Measurements from ENCODE around the gene STYXL1.
A peak's percentile ranks its signal among the peaks of the same experiment; 100 is the strongest.

The STYXL1 gene

GRCh38 chr7:75998038-75998437, 49.8 kb downstream of the STYXL1 start:
- TF ChIP-seq, protein P1, sequence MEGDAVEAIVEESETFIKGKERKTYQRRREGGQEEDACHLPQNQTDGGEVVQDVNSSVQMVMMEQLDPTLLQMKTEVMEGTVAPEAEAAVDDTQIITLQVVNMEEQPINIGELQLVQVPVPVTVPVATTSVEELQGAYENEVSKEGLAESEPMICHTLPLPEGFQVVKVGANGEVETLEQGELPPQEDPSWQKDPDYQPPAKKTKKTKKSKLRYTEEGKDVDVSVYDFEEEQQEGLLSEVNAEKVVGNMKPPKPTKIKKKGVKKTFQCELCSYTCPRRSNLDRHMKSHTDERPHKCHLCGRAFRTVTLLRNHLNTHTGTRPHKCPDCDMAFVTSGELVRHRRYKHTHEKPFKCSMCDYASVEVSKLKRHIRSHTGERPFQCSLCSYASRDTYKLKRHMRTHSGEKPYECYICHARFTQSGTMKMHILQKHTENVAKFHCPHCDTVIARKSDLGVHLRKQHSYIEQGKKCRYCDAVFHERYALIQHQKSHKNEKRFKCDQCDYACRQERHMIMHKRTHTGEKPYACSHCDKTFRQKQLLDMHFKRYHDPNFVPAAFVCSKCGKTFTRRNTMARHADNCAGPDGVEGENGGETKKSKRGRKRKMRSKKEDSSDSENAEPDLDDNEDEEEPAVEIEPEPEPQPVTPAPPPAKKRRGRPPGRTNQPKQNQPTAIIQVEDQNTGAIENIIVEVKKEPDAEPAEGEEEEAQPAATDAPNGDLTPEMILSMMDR (IDR thresholded peaks at IDR 0.05; ENCODE audit: low read depth, low read length): no peak
- DNase-seq (ENCODE audit: low read depth, low spot score): no peak
- H3K4me3 ChIP-seq (ENCODE audit: low read depth, low read length): no peak overlapping the region
- in situ Hi-C loops (cut with HindIII; ENCODE audit: low sequenced_read_pairs): no loop called here

GRCh38 chr7:75996476-75996875, 51.3 kb downstream of the STYXL1 start:
- in situ Hi-C loops (cut with HindIII; ENCODE audit: low sequenced_read_pairs): no loop called here
- DNase-seq (ENCODE audit: low read depth, low spot score): no peak
- H3K4me3 ChIP-seq (ENCODE audit: low read depth, low read length): no peak overlapping the region
- TF ChIP-seq, protein P1 (IDR thresholded peaks at IDR 0.05; ENCODE audit: low read depth, low read length): no peak

DNA sequence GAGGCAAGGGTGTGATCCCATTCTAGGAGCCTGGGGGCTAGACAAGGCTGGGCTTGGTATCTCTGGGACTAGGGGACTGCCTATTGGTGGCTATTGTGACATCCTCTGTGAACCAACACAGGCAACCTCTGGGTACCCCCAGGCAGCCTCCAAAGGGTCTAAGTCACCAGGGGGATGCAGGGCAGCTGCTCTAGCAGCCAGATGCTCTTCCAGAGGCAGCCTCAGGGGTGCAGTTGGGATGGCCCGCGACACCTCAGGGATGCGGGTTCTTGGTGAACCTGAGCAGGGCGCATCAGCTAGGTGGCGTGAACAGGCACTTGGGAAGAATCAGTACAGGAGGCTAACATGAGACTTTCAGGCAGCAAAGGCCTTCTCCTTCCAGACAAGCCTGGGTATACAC, 51.8 kb downstream of the STYXL1 start:
- no peak overlapping the region for H3K4me3 ChIP-seq (ENCODE audit: low read depth, low read length)
- TF ChIP-seq, protein P1 (IDR thresholded peaks at IDR 0.05; ENCODE audit: low read depth, low read length): no peak
- in situ Hi-C loops (cut with HindIII; ENCODE audit: low sequenced_read_pairs): no loop called here
- DNase-seq (ENCODE audit: low read depth, low spot score): no peak

- no peak for DNase-seq (ENCODE audit: low read depth, low spot score)
- in situ Hi-C loops (cut with HindIII; ENCODE audit: low sequenced_read_pairs): no loop called here
- peak overlapping the region; percentile 34 for H3K4me3 ChIP-seq (ENCODE audit: low read depth, low read length)
- TF ChIP-seq, protein P1 (IDR thresholded peaks at IDR 0.05; ENCODE audit: low read depth, low read length): no peak
Observed at GRCh38 chr7:75995052-75995471, 52.7 kb downstream of the STYXL1 start.

DNA sequence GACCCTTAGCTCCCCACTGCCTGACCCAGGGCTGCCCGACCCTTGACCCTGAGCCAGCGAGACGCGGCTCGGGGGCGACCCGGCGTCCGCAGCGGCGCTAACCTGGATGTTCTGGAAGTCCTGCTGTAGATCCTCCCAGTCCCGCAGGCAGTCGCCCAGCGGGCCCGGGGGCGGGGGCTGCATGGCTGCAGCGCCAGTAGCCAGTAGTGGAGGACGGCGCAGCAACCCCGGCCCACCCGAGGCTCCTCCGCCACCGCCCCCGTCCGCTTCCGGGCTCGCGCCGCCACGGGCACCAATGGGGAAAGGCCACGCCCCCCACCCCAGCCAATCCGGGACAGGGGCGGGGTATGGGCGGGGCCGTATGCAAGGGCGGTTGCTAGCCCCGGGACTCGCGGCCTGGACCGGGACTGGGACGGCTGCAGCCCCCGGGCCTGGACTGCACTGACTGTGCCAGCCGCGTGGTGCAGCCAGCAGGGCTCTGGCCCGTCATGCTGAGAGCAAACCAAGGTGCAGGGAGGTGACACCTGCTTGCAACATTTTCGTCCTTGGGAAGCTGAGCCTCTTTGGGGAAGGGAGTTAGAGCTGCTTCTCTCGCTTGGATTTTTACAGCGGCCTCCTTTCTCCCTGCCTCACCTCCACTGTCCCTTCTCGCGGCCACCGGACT, 53.3 kb downstream of the STYXL1 start, which contains the start of gene TMEM120A:
Gene TMEM120A (minus strand): TSS at position 208 of the 664 bp plus-strand sequence. CDS start 25 bp downstream, at position 183.
- DNase-seq (ENCODE audit: low read depth, low spot score): peak; percentile 94
- TF ChIP-seq, protein P1 (IDR thresholded peaks at IDR 0.05; ENCODE audit: low read depth, low read length): peak; percentile 20
- peak within 1 kb of the TSS; percentile 68 for H3K4me3 ChIP-seq (ENCODE audit: low read depth, low read length)
- in situ Hi-C loops (cut with HindIII; ENCODE audit: low sequenced_read_pairs): no loop called here

- peak; percentile 58 for DNase-seq (ENCODE audit: low read depth, low spot score)
- H3K4me3 ChIP-seq (ENCODE audit: low read depth, low read length): peak overlapping the region; percentile 68
- TF ChIP-seq, protein P1 (IDR thresholded peaks at IDR 0.05; ENCODE audit: low read depth, low read length): no peak
- in situ Hi-C loops (cut with HindIII; ENCODE audit: low sequenced_read_pairs): no loop called here
Observed at GRCh38 chr7:75993689-75994387, 54.0 kb downstream of the STYXL1 start.
